ENCODE data around the gene RLBP1. TPM values are rescaled to one million over a fixed set of nuclear protein-coding genes. Genes with fewer than 3 reads are reported as not detected.

The RLBP1 gene
- total and polyA plus RNA-seq, 2 of the 13 experiments (the other 11 are each of a cell fraction or from before 2014, with no cell fraction given) = 0.07 TPM; not detected in 1

DNA sequence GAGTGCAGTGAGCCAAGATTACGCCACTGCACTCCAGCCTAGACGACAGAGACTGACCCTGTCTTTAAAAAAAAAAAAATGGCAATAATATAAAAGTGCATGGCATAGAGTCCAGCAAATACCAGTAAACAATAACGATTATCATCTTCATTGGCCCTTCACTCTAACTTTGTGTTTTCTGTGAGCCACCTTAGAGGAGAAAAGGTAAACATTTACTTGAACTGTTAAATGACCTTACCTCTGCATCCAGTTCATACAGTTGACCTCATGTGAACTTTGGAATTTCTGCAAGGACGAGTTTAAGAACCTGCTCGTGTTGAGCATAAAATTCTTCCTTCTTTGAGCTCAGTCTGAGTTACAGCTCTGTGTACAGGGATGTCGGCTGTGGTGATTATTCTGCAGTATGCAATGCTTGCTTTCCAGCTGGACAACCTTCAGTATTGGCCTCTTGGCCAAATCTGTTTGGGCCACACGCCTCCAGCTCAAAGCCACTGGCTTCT lies 56.6 kb downstream of the RLBP1 start (continued):
- TF ChIP-seq, protein P1, sequence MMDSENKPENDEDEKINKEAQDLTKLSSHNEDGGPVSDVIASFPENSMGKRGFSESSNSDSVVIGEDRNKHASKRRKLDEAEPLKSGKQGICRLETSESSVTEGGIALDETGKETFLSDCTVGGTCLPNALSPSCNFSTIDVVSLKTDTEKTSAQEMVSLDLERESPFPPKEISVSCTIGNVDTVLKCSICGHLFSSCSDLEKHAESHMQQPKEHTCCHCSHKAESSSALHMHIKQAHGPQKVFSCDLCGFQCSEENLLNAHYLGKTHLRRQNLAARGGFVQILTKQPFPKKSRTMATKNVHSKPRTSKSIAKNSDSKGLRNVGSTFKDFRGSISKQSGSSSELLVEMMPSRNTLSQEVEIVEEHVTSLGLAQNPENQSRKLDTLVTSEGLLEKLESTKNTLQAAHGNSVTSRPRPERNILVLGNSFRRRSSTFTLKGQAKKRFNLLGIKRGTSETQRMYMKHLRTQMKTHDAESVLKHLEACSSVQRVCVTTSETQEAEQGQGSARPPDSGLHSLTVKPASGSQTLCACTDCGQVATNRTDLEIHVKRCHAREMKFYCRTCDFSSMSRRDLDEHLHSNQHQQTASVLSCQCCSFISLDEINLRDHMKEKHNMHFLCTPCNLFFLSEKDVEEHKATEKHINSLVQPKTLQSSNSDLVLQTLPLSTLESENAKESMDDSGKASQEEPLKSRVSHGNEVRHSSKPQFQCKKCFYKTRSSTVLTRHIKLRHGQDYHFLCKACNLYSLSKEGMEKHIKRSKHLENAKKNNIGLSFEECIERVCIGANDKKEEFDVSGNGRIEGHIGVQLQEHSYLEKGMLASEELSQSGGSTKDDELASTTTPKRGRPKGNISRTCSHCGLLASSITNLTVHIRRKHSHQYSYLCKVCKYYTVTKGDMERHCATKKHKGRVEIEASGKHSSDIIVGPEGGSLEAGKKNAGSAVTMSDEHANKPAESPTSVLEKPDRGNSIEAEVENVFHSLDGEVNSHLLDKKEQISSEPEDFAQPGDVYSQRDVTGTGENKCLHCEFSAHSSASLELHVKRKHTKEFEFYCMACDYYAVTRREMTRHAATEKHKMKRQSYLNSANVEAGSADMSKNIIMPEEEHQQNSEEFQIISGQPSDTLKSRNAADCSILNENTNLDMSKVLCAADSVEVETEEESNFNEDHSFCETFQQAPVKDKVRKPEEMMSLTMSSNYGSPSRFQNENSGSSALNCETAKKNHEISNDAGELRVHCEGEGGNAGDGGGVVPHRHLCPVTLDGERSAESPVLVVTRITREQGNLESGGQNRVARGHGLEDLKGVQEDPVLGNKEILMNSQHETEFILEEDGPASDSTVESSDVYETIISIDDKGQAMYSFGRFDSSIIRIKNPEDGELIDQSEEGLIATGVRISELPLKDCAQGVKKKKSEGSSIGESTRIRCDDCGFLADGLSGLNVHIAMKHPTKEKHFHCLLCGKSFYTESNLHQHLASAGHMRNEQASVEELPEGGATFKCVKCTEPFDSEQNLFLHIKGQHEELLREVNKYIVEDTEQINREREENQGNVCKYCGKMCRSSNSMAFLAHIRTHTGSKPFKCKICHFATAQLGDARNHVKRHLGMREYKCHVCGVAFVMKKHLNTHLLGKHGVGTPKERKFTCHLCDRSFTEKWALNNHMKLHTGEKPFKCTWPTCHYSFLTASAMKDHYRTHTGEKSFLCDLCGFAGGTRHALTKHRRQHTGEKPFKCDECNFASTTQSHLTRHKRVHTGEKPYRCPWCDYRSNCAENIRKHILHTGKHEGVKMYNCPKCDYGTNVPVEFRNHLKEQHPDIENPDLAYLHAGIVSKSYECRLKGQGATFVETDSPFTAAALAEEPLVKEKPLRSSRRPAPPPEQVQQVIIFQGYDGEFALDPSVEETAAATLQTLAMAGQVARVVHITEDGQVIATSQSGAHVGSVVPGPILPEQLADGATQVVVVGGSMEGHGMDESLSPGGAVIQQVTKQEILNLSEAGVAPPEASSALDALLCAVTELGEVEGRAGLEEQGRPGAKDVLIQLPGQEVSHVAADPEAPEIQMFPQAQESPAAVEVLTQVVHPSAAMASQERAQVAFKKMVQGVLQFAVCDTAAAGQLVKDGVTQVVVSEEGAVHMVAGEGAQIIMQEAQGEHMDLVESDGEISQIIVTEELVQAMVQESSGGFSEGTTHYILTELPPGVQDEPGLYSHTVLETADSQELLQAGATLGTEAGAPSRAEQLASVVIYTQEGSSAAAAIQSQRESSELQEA (CRISPR knock-in tag; IDR thresholded peaks at IDR 0.05; ENCODE audit: not compliant biosample characterization) = no peak
- TF ChIP-seq ZNF790 (CRISPR knock-in tag; IDR thresholded peaks at IDR 0.05; ENCODE audit: borderline replicate concordance) (no peak), KAT7 (CRISPR knock-in tag; IDR thresholded peaks at IDR 0.05; ENCODE audit: borderline replicate concordance) (no peak), TARDBP (CRISPR knock-in tag; IDR thresholded peaks at IDR 0.05) (no peak), TBL1XR1 (IDR thresholded peaks at IDR 0.05; ENCODE audit: borderline replicate concordance, low read length, partially characterized antibody) (no peak), HNF4A (CRISPR knock-in tag; IDR thresholded peaks at IDR 0.05) (peak; percentile 82), ZNF33A (CRISPR knock-in tag; IDR thresholded peaks at IDR 0.05; ENCODE audit: borderline replicate concordance) (no peak), ADNP (CRISPR knock-in tag; IDR thresholded peaks at IDR 0.05) (no peak), POLR2G (IDR thresholded peaks at IDR 0.05; ENCODE audit: low read depth, low read length) (no peak), GABPB1 (CRISPR knock-in tag; IDR thresholded peaks at IDR 0.05) (no peak), NR2F1 (CRISPR knock-in tag; IDR thresholded peaks at IDR 0.05) (peak; percentile 49 to 58), SNRNP70 (IDR thresholded peaks at IDR 0.05; ENCODE audit: low read depth, low read length) (no peak), ZNF75D (CRISPR knock-in tag; IDR thresholded peaks at IDR 0.05; ENCODE audit: borderline replicate concordance) (no peak), ESRRA (CRISPR knock-in tag; IDR thresholded peaks at IDR 0.05; ENCODE audit: low read depth) (peak; percentile 73), RARA (CRISPR knock-in tag; IDR thresholded peaks at IDR 0.05) (peak; percentile 82), SOX6 (IDR thresholded peaks at IDR 0.05) (no peak), SOX6 (CRISPR knock-in tag; IDR thresholded peaks at IDR 0.05) (peak; percentile 48; the same call in 1 of the 2 replicates), ZNF703 (CRISPR knock-in tag; IDR thresholded peaks at IDR 0.05; ENCODE audit: borderline replicate concordance) (no peak), SRSF1 (optimal IDR thresholded peaks at IDR 0.05; ENCODE audit: low read depth, low read length) (no peak)
- TF ChIP-seq, protein P2, sequence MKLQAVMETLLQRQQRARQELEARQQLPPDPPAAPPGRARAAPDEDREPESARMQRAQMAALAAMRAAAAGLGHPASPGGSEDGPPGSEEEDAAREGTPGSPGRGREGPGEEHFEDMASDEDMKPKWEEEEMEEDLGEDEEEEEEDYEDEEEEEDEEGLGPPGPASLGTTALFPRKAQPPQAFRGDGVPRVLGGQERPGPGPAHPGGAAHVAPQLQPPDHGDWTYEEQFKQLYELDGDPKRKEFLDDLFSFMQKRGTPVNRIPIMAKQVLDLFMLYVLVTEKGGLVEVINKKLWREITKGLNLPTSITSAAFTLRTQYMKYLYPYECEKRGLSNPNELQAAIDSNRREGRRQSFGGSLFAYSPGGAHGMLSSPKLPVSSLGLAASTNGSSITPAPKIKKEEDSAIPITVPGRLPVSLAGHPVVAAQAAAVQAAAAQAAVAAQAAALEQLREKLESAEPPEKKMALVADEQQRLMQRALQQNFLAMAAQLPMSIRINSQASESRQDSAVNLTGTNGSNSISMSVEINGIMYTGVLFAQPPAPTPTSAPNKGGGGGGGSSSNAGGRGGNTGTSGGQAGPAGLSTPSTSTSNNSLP (IDR thresholded peaks at IDR 0.05; ENCODE audit: low read depth, low read length) = no peak
- TF ChIP-seq, protein P3, sequence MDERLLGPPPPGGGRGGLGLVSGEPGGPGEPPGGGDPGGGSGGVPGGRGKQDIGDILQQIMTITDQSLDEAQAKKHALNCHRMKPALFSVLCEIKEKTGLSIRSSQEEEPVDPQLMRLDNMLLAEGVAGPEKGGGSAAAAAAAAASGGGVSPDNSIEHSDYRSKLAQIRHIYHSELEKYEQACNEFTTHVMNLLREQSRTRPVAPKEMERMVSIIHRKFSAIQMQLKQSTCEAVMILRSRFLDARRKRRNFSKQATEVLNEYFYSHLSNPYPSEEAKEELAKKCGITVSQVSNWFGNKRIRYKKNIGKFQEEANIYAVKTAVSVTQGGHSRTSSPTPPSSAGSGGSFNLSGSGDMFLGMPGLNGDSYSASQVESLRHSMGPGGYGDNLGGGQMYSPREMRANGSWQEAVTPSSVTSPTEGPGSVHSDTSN (CRISPR knock-in tag; IDR thresholded peaks at IDR 0.05) = no peak

Data from HepG2 (cell line).